A172 (cell line): Measurements from ENCODE around the gene BDH1. TPM values are rescaled to one million over a fixed set of nuclear protein-coding genes. Genes with fewer than 3 reads are reported as not detected.
A peak's percentile ranks its signal among the peaks of the same experiment; 100 is the strongest.

Experiments
- DNase-seq: peaks from one replicate; pipeline ENCODE4 v3.0.0-alpha.2; 2015; ENCODE audit warnings: low spot score
- total RNA-seq: library from RNA; depleted of rRNA; stranded (reverse); fragments of >200 nt; shearing (Covaris generic); gene quantifications from 2 replicates; pipeline ENCODE4 v1.2.3, GENCODE V29; 2014

Gene BDH1
- total RNA-seq, 1 experiment from 2014 or later: not detected

DNA sequence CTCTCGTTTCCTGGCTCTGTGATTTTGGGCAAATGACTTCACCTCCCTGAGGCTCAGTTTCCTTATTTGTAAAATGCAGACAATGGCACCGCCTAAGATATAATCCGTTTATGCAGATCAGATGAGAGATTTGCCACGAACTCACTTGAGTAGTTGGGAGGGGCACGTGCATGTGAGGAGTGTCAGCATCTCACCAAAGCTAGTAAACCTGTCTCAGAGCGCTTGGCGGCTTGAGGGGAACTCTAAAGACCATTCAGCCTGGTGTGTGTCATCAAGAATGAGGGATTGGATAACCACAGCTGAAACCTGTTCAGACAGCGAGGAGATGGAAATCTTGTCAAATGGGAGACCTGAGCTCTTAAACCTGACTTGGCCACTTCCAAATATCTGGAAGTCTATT, 48.7 kb downstream of the BDH1 start:
- DNase-seq: no peak

DNA sequence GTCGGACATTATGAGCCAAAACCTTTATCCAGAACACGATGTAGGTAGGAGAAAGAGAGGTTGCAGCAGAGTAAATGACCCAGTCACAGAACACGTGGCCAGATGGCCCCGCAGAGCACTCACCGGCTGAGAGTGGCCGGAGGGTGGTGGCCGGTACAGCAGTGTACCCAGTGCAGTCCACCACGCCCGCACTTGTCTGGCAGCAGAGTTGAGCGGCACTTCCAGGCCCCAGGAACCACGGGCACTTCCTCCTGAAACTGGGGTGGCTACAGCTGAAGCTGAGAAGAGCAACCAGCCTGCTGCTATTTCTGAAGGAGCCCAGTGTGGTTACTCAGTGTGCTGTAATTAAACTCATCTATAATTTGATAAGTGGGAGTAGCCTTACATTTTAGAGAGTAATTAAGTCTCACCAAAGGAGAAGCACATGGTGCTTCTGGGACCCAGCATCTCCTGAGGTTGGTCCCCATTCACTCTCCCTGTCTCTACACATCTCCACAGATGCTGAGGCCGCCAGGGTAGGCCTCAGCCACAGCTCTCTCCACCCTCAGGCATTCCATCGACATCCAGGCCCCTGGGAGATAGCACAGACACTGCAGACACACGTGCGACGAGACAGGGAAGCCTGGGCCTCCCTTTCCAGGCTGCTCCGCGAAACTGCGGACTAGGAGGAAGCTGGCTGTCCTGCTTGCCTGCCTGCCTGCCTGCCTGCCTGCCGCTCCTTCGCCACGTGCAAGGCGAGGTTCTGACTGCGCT, 49.8 kb downstream of the BDH1 start:
- DNase-seq: no peak

DNA sequence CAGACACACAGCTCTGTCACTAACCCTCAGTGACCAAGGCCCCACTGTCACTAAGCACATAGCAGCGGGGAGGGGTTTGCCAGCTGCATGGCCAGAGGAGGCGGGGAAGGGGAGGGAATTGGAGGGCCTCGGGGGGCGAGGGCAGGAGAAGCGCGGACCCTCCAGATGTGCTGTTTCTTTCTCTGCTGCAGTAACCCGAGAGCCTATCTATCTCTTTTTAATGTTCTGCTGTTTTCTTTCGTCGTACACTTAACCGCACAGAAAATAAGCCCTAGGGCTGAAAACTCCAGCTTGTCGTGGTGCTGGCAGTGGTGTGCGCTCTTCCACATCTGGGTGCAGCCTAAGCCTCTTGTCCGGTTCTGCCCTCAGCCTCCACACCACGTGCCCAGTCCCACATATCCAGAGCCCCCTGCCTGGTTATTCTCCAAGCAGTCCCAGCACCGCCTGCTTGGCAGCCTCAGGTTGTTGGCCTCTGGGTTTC, 51.1 kb downstream of the BDH1 start:
- no peak for DNase-seq

DNA sequence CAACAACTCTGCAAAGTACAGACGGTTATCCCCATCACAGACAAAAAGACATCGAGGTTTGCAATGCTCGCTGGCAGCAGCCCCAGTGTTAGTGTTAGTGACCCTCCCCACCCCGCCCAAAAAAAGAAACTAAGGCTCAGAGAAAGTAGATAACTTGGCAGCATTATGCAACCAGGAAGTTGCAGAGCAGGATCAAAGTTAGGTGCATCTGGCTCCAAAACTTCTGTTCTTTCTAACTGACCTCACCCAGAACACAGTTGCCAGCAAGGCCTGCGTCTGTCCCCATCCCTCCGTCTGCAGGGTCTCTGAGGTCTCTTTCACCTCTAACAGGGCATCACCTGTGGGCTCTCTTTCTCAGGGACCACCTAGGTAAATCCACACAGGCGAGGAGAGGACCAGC, 51.5 kb downstream of the BDH1 start:
- DNase-seq: no peak

DNA sequence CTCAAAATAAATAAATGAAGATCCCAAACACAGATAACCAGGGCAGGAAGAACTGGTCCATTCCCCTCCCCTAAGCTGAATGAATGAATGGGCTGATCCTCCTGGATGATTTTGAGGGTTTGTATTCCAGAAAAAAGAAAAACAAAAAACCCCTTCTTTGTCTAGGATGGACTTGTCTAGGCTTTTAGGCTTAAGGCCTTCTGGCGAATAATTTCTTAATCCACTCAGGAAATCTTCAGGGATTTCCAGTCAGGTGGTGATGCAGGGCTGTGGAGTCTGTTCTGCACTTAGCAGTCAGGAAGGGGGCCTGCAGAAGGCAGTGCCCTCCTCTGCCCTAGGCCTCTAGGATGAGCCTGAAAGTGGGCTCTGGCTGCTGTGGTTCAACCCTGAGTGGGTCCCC, 52.1 kb downstream of the BDH1 start:
- DNase-seq: no peak

DNA sequence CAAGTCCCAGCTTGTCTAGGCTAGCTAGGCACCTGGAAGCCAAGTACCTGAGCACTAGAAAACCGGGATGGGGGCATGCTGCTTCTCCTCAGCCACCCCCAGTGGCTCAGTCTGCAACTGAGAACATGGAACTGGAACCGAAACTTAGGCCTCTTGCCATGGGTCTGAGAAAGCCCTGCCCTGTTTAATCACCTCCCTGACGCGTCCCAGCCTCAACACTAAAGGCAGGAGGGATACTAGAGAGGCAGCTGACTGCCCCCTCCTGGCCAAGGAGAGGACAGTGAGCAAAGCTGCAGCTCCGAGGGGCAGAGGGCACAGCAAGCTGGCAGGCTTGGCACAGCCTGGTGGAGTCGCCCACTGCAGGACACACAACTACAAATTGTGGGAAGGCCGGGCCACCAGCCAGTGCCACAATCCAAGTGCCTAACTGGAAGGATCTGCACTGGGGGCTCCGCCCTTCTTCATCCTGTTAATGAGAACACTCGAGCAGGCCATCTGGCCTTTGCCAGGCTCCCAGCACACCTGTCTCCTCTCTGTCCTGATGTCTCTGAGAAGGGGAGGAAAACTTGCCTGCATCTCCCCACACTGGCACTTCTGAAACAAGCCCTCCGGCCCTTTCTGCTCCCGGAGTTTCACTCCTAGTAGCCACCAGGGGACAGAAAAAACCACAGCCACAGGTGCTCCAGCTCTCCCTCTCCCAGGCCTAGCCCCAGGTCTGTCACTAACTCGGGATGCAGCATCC, 53.7 kb downstream of the BDH1 start:
- DNase-seq: peak; percentile 69

DNA sequence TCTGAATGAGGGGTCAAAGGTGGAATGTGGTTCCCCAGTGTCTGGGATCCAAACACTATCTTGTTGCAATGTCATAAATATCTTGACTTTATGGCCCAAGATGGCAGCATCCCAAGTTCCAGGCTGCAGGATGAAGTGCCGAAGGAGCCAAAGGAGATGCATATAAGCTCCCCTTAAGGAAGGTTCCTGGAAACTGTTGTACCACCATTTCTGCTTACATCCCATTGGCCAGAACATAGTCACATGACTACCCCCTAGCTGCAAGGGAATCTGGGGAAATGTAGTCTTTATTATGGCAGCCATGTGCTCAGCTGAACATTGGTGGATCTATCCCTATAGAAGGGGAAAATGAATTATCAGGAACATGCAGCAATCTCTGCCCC, 54.3 kb downstream of the BDH1 start:
- peak; percentile 42 for DNase-seq

DNA sequence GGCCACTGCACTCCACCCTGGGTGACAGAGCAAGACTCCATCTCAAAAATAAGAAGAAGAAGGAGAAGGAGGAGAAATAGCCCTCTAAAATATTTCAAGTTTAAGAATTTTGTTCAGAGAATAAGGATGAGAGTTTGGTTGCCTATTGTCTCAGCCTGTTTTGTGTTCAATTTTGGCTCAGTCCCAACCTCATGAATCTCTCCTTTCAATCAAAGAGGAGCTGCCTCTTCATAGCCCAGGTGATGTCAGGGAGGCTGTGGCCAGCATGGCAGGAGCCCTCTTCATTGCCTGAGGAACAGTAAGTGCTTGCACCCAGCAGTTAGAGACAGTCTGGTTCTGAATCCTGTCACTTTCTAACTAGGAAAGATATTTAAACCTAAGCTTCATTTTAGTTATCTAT, 55.0 kb downstream of the BDH1 start:
- DNase-seq: no peak

DNA sequence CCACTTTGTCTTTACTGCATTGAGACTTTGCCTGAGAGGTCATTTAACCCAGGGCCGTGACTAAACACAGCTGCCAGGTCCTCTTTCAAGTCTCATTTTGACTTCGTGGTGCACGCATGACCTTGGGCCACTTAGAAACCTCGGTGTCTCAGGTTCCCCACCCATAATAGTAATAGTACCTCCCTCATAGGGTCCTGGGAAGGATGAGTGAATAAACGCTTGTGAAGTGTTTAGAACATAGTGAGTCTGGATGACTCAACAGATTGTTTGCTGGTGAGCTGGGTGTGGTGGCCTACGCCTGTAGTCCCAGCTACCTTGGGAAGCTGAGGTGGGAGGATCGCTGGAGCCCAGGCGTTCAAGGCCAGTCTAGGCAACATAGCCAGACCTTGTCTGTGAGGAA, 56.3 kb downstream of the BDH1 start:
- peak; percentile 95 for DNase-seq

DNA sequence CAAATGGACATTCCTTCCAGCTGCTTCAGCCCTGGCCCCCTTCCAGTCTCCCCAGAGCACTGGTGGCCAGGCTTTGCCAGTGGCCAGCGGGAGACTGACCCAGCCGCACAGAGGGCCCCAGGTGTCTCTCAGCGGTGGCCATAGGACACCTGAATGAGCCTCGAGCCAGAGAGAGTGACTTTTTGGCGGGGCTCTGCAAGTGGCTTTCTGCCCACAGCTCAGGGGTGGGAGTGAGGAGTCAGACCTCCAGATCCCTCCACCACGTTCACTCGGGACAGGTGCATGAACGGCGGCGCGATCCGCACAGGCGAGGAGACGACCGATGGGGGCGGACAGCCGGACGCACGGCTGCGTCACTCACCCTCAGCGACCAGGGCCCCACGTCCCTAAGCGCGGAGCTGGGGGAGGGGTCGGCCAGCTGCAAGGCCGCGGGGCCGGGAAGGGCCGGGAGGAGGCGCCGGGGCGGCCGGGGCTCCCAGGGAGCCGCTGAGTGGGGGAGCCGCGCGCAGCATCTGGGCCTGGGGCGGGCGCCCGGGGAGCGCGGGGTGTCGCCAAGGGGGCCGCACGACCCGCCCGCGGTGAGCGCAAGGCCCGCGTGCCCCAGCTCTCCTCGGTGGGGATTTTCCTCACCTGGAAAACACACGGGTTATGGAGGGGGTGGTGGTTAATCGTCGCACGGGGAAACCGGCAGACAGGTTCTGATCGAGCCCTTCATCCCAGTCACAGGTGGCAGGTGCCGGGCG, 57.1 kb downstream of the BDH1 start:
- DNase-seq: no peak

DNA sequence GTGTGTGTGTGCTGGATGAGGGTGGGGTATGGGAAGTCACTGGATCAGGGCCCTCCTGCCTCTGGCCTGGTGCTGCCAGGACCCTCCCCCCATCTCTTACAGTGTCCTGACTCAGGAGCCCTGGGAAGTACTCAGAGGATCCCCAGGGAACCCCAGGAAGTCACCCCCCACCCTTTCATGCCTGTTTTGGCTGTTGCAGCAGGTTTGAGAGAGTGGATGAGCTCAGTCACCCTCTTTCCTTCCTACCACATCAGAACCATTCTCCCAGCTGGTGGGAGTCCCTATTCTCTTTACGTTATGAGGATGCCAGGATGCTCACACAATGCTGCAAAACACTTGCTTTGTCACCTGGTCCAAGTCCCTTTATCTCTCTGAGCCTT, 59.0 kb downstream of the BDH1 start:
- DNase-seq: peak; percentile 40

DNA sequence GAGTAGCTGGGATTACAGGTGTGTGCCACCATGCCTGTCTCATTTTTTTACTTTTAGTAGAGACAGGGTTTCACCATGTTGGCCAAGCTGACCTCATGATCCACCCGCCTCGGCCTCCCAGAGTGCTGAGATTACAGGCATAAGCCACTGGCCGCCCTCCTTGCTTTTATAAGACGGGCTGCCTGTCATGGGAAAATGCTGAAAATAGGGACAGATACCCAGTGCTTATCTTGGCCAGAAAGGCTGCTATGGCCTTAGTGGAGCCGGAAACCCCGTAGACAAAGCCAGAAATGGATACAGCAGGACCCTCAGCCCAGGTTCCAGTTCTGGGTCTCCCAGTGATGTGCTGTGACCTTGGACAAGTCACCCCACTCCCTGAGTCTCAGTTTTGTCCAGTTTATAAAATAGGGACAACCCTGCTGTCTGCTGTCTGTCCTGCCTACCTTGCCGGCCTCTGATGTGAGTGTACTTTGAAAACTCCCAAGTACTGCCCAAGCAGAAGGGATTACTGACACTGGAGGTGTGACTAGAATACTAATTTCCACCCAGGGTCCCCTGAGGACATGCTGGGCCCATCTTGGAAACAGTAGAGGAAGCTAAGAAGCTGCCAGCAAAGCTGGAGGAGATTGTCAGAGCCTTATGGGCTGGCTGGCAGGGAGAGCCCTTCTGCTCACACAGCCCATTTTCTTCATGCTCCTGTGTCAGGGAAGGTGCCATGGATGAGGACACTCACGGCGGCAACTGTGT, 59.6 kb downstream of the BDH1 start:
- DNase-seq: no peak

DNA sequence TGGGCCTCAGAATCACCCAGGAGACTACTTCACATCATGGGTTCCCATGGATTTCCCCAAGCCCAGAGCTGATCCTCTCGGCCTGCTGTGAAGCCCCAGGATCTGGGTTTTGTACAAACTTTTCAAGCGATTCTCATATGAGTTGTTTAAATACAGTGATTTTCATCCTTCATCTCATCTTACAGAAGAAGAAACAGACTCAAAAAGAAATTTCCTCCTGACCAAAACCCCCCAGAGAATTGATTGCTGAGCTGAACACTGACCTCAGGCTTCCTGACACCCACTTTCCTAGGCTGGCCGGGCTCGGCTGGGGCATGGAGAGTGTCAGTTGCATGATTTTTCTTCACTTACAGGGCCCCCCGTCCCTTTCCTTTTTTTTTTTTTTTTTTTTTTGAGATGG, 60.3 kb downstream of the BDH1 start:
- no peak for DNase-seq

DNA sequence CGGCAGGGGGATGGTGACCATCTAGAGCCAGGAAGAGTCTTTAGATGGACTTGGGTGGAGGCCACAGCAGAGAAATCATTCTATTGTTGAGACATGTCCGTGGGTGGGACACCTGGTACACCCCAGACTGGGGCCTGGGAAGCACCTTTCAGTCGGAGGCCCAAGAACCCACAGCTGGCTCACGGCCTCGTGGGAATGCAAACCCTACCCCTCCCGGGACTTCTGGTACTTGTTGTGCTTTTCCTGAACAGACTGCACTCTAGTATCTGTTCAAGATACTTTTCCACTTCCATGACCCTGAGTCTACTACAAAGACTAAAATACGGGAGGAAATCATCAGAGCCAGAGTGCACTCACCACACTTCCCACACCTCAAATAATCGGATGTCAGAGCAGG, 60.7 kb downstream of the BDH1 start:
- DNase-seq: no peak

DNA sequence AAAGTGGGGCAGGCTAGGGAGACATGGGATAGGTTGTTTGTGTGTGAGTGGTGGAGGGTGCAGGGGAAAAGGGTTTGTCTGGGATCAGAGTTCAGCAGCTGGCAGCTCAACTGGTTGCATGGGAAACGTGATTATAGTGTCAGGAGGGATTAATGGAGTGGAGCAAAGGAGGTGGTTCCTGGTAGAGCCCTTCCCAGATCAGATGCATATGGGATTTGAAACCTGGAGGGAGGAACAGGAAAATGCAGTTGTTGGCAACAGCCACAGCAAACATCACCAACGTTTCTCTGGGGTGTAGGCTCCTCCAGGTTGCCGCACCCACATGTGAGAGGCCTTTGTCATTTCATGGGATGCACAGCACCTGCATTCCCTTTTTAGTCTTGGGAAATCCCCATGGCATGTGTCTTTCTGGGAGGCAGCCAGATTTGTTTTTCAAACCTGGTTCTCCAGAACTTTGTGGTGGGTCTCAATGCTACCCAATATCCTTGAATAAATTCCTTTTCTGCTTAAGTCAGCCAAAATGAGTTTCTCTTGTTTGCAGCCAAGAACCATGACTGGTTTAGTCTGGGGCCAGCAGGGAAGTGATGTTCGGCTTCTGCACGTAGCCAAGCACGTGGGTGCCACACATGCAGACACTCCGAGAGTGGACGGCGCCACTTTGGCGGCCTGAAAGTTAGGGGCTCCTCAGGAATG, 61.3 kb downstream of the BDH1 start:
- peak; percentile 68 for DNase-seq

DNA sequence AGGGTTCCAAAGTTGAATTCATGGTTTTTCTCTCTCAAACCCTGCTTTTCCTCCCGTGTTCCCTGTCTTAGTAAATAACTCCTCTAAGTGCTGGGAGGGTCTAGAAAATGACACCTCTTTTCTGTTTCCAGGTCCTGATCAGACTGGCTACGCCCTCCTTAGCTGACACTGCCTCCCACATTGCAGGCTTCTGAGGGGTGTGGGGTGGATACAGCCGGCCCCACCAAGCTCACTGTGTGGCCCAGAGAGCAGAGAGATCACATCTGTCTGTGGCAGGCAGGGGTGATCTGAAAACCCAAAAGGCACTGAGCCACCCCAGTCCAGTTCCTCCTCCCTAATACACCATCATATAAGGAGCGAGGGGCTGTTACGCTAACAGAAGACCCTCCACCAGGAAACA, 62.7 kb downstream of the BDH1 start:
- no peak for DNase-seq

DNA sequence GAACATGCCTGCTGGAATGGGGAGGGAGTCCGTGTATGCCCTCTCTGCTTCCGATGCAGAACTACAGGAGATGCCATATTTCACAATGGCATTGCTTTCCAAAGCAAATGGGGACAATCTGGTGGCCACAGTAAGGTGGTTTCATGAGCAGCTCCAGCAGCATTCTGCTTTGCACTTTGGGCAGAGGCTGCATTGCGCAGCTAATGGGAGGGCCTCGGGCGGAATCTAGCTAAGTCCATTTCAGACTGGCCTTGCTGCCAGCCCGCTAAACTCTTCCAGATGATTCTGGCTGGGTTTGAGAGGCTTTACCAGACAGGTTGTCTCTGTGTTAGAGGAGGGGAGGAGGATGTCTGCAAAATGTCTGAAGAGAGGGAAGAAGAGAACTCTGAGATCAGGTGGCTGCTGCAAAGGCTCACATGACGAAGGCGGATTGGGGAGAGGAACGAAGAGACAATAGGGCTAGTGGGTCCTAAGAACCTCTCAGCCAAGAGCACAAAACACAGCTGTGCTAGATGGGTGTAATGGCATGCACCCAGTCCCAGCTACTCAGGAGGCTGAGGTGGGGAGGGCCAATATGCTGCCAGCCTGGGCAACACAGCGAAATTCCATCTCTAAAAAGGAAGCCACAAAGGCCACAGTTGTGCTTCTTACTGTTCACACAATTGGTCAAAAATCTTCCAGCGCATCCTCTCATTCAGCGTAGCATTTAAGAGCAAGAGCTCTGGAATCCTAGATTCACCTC, 63.7 kb downstream of the BDH1 start:
- DNase-seq: no peak

DNA sequence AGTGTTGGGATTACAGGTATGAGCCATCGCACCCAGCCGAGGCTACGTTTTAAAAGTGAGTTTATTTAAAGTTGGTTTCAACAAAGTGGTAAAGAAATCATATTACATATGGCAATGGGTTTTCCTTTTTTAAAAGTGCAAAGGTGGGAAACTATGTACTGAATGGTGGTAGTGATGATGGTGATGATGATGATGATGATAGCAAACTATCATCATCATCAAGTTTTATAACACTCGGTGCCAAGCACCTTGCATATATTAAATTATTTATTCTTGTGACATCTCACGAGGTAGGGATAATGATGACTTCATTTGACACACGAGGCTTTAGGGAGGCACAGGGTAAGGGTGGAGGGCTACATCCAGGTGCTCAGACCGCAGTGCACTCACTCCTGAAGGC, 64.3 kb downstream of the BDH1 start:
- no peak for DNase-seq

DNA sequence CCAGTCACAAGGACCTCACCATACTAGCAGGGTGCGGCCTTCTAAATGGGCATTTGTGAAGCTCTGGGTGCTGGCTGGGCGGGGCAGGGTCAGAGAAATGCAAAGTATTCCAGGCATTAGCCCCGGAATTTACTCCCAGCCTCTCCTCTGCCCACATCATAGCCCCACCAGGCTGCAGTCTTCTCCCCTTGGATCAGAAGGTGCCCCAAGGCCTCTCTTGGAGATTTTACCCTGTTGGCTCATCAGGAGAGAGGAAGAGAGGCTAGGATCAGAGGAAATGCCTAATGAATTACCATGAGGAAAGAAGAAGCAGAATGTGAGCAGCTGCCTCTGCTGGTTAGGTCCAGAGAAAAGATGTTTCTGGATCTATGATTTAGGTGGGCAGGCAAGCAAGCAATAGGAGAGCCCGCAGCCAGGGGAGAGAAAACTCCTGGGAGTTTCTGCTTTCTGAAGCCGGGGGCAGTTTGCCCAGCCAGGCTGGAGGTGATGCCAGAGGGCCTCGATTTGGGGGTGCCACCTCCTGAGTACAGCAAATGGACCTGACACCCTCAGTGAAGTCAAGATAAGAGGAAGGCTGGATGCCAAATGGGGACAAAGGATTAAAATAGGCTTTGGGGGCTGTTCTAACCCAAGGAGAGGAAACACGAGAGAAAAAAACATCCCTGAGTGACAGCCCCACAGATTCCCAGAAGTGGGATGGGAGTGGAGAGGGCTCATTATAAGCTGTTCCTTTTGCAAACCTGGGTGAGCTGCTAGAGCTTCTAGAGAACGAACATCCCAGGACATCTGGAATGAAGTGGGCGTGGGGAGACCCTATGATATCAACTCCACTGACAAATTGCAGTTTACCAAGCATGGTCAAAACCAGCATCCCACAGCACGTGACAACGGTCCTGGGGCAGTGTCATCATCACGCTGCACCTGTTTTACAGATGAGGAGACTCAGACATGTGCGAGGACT, 65.4 kb downstream of the BDH1 start:
- peak; percentile 97 for DNase-seq
